GM19025 (cell line): ENCODE measurements around the gene LRRC27.
"Not testable (repeated sequence)": the region's sequence is repeated elsewhere in the genome, so short reads cannot be mapped to it uniquely, and the experiment has no call there.

Source experiments
- ATAC-seq: cut with Tn5 transposase; IDR thresholded peaks from one replicate; pipeline ENCODE4 v1.9.1; 2021; ENCODE audit warnings: mild to moderate bottlenecking, low read depth, moderate library complexity; ENCODE audit not compliant: unreplicated experiment

The LRRC27 gene

GRCh38 chr10:132335189-132336063 is 3.4 kb downstream of the LRRC27 start:
- no peak for ATAC-seq

DNA sequence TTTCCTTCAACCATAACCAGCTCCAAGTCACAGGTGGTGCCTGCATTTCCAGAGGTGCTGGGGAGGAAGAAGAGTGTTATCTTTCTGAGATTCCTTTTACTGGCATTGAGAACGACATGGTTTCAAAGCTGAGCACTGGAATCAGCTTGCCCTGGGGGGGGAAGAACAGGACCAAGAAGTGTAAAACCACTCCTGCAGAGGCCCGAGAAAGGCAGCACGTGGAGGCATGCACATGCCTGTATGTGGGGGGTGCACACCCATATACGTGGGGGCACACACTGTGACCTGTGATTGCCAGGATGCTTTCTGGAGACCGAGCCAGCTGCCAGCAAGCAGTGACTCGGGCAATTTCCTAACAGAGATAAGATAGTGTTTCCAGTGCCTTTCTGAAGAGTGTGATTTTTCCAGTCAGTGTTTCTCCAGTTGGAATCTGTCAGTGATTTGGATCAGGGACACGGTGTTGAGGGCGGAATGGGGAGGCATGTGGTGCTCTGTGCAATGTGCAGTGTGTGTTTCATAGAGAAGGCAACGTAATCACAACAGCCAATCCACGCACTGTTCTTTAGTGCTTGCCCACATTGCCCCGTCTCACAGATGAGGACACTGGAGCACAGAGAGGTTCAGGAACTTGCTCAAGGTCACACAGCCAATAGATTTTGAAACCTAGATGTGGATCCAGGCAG is 4.2 kb downstream of the LRRC27 start:
- no peak for ATAC-seq

DNA sequence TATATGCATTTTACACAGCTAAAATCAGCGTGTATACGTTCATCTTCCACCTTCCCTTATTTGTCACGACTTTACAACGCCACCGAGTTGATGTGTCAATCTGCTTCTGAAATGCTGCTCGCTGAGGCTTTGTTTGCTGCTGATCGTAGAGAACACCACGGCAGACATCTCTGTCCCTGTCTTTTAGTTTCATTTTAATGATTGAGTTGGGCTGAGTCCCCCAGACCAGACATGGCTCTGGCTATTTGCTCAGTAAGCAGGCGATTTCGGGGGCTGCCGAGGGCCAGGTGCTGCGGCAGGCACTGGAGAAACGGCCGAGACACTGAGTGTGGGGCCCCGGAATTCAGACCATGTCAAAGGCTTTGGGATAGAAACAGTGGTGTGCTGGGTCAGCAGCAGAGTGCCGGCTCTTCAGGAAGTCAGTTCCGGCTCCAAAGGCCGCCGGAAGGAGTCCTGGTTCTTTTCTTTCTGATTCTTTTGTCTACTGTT is 5.0 kb downstream of the LRRC27 start:
- no peak for ATAC-seq

GRCh38 chr10:132337854-132338253 is 5.9 kb downstream of the LRRC27 start:
- ATAC-seq = not testable (repeated sequence)

DNA sequence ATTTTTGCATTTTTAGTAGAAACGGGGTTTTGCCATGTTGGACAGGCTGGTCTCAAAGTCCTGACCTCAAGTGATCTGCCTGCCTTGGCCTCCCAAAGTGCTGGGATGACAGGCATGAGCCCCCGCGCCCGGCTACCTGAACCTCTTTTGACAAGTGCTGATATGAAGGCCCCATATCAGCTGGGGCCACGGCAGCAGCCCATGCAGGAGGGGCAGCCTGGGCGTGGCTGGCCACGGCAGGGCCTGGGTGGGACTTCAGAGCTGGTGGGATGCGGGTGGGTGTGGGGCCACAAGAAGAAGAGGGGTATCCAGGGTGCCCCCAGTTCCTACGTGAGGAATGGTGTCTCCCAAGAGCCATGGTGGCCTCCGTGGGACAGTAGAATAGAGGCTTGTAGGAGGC is 6.9 kb downstream of the LRRC27 start:
- ATAC-seq = no peak

- ATAC-seq = no peak
Measured at GRCh38 chr10:132339276-132339675, 7.3 kb downstream of the LRRC27 start.

- ATAC-seq = no peak
Measured at GRCh38 chr10:132341017-132341416, 9.0 kb downstream of the LRRC27 start.

- ATAC-seq = no peak
Measured at GRCh38 chr10:132341781-132342180, 9.8 kb downstream of the LRRC27 start.

DNA sequence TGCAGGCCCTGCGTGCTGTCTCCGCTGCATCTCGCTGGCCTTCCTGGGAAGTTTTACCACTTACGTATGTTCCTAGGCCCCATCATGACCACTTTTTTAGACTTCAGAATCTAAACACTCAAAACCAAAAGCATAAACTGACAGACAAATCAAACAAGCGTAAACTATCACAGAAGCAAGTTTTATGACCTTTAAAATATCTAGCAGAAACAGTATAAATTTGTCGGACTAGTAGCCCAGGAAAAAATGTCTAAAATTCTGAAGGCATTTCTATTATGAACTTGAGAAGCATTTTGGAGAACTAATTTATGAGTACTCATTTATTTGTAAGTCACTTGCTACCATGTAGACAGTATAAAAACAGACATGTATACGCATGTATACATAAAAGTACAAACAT is 10.6 kb downstream of the LRRC27 start:
- ATAC-seq = no peak

DNA sequence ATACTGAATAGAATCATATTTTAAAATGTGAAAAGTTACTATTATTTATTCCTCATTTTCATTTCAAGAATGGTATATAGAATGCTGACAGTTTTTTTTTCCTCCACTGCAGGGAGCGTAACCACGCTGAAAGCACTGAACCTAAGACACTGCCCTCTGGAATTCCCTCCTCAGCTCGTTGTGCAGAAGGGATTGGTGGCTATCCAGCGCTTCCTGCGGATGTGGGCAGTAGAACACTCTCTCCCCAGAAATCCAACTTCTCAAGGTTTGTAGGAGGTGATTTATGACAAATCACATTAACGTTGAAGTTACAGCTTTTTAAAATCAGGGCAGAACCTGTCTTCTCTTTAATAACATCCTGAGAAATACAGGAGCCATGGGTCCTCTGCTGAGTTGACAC is 12.4 kb downstream of the LRRC27 start:
- ATAC-seq = no peak

DNA sequence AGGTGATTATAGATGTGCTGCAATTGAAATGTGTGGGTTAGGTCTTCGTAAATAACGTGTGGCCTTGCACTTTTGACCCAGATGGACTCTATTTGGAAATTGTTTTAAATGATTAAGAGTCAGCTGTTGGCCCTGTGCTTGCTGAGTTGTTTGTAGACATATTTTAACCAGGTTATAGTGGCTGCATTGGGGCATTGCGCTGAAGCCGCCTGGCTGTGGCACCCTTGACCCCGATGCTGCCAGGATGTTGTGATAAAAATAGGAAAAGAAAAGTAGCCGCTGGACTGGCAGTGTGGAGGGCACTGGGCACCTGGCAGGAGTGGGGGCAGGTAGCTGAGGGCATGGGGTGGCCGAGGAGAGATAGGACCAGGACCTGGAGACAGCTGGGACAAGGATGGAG is 13.4 kb downstream of the LRRC27 start:
- ATAC-seq = no peak

- ATAC-seq = no peak
Measured at GRCh38 chr10:132346806-132347205, 14.8 kb downstream of the LRRC27 start.

DNA sequence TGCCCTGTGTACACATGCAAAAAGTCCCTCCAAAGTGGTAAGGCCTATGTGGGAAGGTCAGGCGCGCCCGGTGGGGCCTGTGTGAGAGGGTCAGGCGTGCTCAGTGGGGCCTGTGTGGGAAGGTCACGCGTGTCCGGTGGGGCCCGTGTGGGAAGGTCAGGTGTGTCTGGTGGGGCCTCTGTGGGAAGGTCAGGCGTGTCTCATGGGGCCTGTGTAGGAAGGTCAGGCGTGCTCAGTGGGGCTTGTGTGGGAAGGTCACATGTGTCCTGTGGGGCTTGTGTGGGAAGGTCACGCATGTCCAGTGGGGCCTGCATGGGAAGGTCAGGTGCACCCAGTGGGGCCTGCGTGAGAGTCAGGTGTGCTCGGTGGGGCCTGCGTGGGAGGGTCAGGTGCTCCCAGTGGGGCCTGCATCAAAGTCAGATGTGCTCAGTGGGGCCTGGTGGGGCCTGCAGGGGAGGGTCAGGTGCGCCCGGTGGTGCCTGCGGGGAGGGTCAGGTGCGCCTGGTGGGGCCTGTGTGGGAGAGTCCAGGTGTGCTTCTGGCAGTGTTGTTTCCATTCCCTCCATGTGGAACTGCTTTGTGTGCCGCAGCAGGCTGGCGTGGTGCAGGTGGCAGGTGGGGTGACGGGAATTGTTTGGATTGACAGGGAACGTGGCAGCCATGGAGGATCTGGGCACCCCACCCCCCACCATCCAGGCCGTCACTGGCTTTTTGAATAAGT is 15.4 kb downstream of the LRRC27 start:
- no peak for ATAC-seq

GRCh38 chr10:132347931-132348267 is 15.9 kb downstream of the LRRC27 start:
- ATAC-seq = no peak

- ATAC-seq = no peak
Measured at GRCh38 chr10:132349766-132350165, 17.8 kb downstream of the LRRC27 start.

GRCh38 chr10:132350391-132350790 is 18.4 kb downstream of the LRRC27 start:
- ATAC-seq = no peak

DNA sequence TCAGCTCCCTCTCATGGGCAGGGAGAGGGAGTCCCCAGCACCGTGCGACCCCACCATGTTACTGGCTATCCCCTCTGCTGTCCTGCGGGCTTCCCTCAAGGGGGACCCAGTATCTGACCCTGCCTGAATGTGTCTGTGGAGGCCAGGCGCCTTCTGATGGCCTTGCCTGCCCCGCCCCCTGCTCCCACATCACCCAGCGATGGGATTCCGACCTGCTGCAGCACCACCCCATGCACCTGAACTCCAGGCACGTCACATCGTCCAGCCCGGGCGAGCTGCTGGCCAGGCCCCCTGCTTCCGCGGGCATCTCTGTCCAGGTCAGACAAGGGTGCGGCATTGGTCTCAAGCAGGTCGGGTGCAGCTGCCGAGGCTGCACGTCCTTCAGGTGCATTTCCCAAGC is 19.0 kb downstream of the LRRC27 start:
- no peak for ATAC-seq

- no peak for ATAC-seq
Measured at GRCh38 chr10:132351611-132352010, 19.6 kb downstream of the LRRC27 start.

DNA sequence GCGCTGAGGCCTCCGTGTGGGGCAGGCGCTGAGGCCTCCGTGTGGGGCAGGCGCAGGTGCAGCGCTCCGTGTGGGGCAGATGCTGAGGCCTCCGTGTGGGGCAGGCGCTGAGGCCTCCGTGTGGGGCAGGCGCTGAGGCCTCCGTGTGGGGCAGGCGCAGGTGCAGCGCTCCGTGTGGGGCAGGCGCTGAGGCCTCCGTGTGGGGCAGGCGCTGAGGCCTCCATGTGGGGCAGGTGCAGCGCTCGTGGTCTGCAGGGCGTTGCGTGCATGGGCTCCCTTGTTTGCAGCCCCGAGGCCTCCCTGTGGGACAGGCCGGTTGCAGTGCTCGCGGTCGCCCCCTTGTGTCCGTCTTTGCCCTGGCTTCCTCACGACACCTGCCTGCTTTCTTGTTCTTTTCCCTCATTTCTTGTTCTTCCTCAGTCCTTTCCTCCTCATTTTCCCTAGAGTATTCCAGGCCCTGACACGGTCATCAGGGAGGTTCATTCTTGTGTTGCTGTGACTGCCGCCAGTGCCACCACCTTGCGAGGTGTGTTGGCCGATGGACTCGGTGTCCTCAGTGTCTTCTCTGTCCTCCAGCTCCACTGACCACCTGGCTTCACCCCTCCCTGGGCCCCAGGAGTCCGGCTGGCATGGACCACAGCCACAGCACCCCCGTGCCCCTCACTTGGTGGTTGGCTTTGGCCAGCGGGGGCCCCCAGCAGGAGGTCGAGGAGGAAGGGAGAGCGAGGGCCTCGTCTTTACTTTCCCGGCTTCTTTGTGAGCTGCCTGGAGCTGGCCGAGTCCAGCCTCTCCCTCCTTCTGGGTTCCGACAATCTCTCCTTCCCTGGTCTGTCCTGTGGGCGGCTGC is 20.7 kb downstream of the LRRC27 start:
- not testable (repeated sequence) for ATAC-seq
